ENCODE data around the gene SARDH. TPM values are rescaled to one million over a fixed set of nuclear protein-coding genes. Genes with fewer than 3 reads are reported as not detected.

SARDH gene
- total RNA-seq, 1 experiment from 2014 or later: 9.9 TPM

DNA sequence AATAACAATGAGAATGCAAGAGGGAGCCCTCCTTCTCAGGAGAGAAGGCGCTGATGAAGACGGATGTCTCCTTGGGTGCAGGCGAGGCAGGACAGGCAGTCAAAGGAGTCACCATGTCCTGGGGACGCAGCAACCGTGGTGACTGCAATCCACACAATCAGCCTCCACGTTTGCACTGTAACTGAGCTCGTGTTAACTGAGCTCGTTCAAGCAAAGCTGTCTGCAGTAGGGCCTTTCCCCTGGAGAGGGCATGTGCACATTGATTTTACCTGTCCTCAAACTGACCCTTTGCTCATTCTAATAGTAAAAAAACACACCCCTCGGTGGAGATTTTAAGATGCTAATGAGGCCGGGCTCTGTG, 2.8 kb downstream of the SARDH start:
- intact Hi-C loops (cut with micrococcal nuclease; ENCODE audit: unreplicated experiment): loop anchor here (10.0 kb wide), 1 partner anchor 231 kb away; no protein-coding TSS in a partner anchor
- Histone ChIP-seq H3K4me1 (replicated peaks; ENCODE audit: insufficient read depth) (no peaks in the 10 kb centered on the region), H2AFZ (no peak overlapping the region), H3F3A (ENCODE audit: insufficient read depth, low read depth) (no peaks in the 10 kb centered on the region), H3K4me2 (no peak overlapping the region), H4K20me1 (ENCODE audit: insufficient read depth) (no peaks in the 10 kb centered on the region), H3K4me3 (no peak overlapping the region), H3K9me3 (ENCODE audit: insufficient read depth, low read depth) (no peaks in the 10 kb centered on the region), H3K27ac (no peak overlapping the region), H3K79me2 (ENCODE audit: low read depth) (no peaks in the 10 kb centered on the region), H3K27me3 (ENCODE audit: insufficient read depth, low read depth) (peaks cover 33% of the 10 kb centered on the region), H3K36me3 (ENCODE audit: low read depth) (no peaks in the 10 kb centered on the region), H3K9me2 (ENCODE audit: insufficient read depth) (no peaks in the 10 kb centered on the region)
- no peak for TF ChIP-seq EZH2 (IDR thresholded peaks at IDR 0.05; ENCODE audit: low read depth)
- TF ChIP-seq, protein P1, sequence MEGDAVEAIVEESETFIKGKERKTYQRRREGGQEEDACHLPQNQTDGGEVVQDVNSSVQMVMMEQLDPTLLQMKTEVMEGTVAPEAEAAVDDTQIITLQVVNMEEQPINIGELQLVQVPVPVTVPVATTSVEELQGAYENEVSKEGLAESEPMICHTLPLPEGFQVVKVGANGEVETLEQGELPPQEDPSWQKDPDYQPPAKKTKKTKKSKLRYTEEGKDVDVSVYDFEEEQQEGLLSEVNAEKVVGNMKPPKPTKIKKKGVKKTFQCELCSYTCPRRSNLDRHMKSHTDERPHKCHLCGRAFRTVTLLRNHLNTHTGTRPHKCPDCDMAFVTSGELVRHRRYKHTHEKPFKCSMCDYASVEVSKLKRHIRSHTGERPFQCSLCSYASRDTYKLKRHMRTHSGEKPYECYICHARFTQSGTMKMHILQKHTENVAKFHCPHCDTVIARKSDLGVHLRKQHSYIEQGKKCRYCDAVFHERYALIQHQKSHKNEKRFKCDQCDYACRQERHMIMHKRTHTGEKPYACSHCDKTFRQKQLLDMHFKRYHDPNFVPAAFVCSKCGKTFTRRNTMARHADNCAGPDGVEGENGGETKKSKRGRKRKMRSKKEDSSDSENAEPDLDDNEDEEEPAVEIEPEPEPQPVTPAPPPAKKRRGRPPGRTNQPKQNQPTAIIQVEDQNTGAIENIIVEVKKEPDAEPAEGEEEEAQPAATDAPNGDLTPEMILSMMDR (conservative IDR thresholded peaks at IDR 0.05): no peak
- POLR2A ChIA-PET (ENCODE audit: unreplicated experiment): no interaction called here
- DNase-seq: no peak
- CTCF ChIA-PET: interaction anchor here (0.7 kb wide), 1 partner anchor 179 kb away, joined by 6 read pairs; no protein-coding TSS in a partner anchor
- no TSS peak for BruUV-seq (replicated peaks)

DNA sequence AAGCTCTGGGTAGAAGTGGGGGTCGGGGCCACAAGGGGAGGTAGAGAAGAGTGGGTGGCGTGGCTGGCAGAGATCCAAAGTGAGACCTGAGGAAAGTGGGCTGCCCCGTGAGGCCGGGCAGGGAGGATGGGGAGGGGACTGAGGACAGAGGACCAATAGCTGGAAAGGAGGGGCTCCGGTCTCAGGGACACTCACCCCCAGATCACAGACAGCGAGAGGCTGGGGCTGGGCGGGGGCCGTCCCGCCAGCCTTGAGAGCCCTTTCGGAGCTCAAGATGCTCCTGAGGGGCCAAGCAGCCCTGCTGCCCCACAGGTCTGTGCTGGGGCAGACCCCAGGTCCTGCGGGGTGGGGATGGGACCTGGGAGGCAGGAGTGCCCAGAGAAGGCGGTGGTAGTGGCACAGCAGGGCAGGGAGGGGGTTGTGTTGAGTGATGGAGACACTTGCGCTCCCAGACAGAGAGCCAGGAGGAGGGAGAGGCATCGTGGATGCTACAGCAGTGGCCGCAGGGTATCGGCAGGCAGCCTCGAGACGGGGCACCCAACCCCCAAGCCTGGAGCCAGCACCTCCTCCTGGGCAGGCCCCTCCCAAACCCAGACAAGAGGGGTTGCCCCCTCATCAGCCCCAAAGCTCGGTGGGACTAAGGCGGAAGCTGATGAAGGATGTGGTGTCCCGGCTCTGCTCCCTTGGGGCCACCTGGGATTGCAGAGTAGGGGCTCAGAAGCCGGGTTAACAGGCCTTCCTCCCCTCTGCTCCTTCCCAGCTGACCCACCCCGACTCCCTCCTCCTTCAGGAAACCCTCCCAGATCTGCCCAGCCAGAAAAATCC, 3.4 kb downstream of the SARDH start:
- H3K4me1 ChIP-seq (replicated peaks; ENCODE audit: insufficient read depth): no peaks in the 10 kb centered on the region
- no peak overlapping the region for H3K4me2 ChIP-seq
- no peak for DNase-seq
- H4K20me1 ChIP-seq (ENCODE audit: insufficient read depth): no peaks in the 10 kb centered on the region
- BruUV-seq (replicated peaks): no TSS peak
- ChIA-PET POLR2A (ENCODE audit: unreplicated experiment) (no interaction called here), CTCF (interaction anchor here (0.6 kb wide), 1 partner anchor 595 kb away, joined by 5 read pairs; no protein-coding TSS in a partner anchor)
- TF ChIP-seq, protein P1 (conservative IDR thresholded peaks at IDR 0.05): no peak
- TF ChIP-seq EZH2 (IDR thresholded peaks at IDR 0.05; ENCODE audit: low read depth): no peak
- H3K36me3 ChIP-seq (ENCODE audit: low read depth): no peaks in the 10 kb centered on the region
- peaks cover 36% of the 10 kb centered on the region for H3K27me3 ChIP-seq (ENCODE audit: insufficient read depth, low read depth)
- H3K9me3 ChIP-seq (ENCODE audit: insufficient read depth, low read depth): no peaks in the 10 kb centered on the region
- no peaks in the 10 kb centered on the region for H3F3A ChIP-seq (ENCODE audit: insufficient read depth, low read depth)
- no peak overlapping the region for H2AFZ ChIP-seq
- no peaks in the 10 kb centered on the region for H3K79me2 ChIP-seq (ENCODE audit: low read depth)
- H3K4me3 ChIP-seq: no peak overlapping the region
- no peak overlapping the region for H3K27ac ChIP-seq
- H3K9me2 ChIP-seq (ENCODE audit: insufficient read depth): no peaks in the 10 kb centered on the region
- intact Hi-C loops (cut with micrococcal nuclease; ENCODE audit: unreplicated experiment): loop anchor here (10.0 kb wide), 1 partner anchor 230 kb away; no protein-coding TSS in a partner anchor

DNA sequence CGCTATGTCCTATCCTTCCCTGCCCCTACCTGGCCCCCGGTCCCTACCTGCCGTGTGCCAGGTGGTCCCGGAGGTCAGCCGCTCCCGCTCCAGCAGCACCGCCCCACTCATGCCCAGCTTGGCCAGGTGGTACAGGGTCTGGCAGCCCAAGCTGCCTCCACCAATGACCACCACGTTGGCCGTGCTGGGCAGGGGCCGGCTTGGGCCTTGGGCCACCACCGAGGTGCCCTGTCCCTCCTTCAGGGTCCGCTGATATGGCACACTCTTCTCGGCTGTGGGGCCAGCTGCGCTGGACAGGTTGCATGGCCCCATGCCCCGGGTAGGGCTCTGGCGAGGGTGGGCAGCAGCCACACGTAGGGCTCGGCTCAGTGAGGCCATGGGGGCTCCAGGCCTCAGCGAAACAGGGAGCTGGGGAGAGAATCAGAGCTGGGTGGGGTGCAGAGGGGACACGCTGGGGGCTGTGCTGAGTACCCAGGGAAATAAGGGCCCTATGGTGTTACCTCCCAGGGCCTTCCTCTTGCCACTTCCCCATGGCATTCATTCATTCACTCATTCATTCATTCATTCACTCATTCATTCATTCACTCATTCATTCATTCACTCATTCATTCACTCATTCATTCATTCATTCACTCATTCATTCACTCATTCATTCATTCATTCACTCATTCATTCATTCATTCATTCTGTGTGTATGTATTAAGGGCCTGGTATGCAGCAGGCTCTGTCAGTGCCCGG, 4.2 kb downstream of the SARDH start:
- DNase-seq: no peak
- no peak overlapping the region for H2AFZ ChIP-seq
- no peaks in the 10 kb centered on the region for H3K9me3 ChIP-seq (ENCODE audit: insufficient read depth, low read depth)
- no peaks in the 10 kb centered on the region for H3K9me2 ChIP-seq (ENCODE audit: insufficient read depth)
- no peaks in the 10 kb centered on the region for H3K4me1 ChIP-seq (replicated peaks; ENCODE audit: insufficient read depth)
- peaks cover 45% of the 10 kb centered on the region for H3K27me3 ChIP-seq (ENCODE audit: insufficient read depth, low read depth)
- no peaks in the 10 kb centered on the region for H3F3A ChIP-seq (ENCODE audit: insufficient read depth, low read depth)
- H3K79me2 ChIP-seq (ENCODE audit: low read depth): no peaks in the 10 kb centered on the region
- CTCF ChIA-PET: interaction anchor here (0.6 kb wide), 1 partner anchor 594 kb away, joined by 5 read pairs; no protein-coding TSS in a partner anchor
- H3K36me3 ChIP-seq (ENCODE audit: low read depth): no peaks in the 10 kb centered on the region
- POLR2A ChIA-PET (ENCODE audit: unreplicated experiment): no interaction called here
- H4K20me1 ChIP-seq (ENCODE audit: insufficient read depth): no peaks in the 10 kb centered on the region
- no peak for TF ChIP-seq EZH2 (IDR thresholded peaks at IDR 0.05; ENCODE audit: low read depth)
- TF ChIP-seq, protein P1 (conservative IDR thresholded peaks at IDR 0.05): no peak
- H3K4me2 ChIP-seq: no peak overlapping the region
- BruUV-seq (replicated peaks): no TSS peak
- no peak overlapping the region for H3K4me3 ChIP-seq
- intact Hi-C loops (cut with micrococcal nuclease; ENCODE audit: unreplicated experiment): loop anchor here (10.0 kb wide), 1 partner anchor 229 kb away; no protein-coding TSS in a partner anchor
- no peak overlapping the region for H3K27ac ChIP-seq

All from PC-9 (cell line).